Stimulated activated CD8-positive, alpha-beta memory T cell treated with anti-CD3 and anti-CD28 coated beads, Interleukin-7, amount 100 ng/mL, for 4 hours (primary cell): Measurements from ENCODE around the gene GATAD1.
"Not testable (repeated sequence)": the region's sequence is repeated elsewhere in the genome, so short reads cannot be mapped to it uniquely, and the experiment has no call there.

Source experiments
- DNase-seq, 2 donors: peaks; one replicate each; pipeline ENCODE4 v3.0.0-alpha.2; 2020; ENCODE audit warnings: low read depth in 2 of 2

Gene GATAD1

DNA sequence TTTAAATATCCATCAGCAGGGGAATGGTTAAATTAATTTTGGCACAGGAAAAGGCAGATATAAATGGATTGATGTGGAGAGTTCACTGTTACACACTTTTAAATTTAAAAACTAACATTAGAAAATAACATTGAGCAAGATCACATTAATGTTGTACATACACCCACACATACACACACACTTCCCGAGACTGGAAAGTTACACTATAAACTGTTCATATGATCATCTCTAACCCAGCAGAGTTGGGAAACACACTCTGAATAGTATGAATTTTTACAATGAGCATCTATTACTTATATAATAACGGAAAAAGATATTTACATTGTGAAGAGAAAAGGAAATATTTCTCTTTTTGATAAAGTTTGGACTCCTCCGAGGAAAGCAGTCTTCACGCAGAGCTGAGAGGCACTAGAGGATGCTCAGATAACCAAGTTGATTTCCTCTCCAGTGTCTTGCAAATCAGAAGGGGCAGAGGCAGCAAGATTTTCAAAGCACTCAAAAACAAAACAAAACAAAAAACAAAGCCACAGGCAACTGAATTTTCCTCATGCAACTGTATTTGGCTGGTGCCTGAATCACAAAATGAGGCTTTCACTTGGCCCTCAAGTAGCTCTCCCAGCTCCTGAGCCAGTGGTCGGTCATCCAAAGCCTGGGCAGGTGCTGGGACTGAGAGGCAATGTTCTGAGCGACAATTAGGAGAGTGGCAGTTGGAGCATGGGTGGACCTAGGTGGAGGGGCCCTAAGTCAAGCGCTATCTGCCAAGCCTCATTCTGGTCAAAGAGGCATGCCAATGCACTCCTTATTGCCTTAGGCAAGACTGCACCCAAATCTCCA is 10.5 kb upstream of the GATAD1 start:
- no peak for DNase-seq

DNA sequence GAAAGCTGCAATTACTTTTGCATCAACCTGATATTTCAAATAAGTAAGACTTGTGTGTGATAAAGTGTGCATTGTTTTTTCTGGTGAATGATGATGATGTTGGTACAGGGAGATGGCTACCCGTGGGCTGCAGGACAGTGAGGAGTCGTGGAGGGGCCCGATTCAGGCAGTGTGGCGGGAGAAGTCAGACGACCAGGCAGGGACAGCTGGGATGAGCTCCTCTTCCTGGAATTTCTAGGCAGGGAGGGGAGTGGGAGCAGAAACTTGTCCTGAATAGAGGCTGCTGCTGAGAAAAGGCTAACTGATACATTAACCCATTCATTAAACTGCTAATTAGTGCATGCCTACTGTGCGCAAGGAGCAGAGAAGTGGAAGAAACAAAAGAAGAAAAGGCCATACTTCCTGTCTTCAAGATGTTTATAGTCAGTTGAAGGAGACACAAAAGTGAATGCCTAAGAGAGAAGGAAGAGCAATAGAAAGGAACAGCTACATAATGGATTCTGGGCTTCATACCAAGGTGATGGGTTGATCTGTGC is 9.3 kb upstream of the GATAD1 start:
- DNase-seq = no peak

DNA sequence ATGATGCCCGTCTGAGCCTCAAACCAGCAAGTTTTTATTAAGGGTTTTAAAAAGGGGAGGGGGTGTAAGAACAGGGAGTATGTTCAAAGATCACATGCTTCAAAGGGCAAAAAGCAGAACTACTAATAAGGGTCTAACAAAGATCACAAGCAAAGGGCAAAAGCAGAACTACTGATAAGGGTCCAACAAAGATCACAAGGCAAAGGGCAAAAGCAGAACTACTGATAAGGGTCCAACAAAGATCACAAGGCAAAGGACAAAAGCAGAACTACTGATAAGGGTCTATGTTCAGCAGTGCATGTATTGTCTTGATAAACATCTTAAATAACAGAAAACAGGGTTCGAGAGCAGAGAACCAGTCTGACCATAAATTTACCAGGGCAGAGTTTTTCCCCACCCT is 4.6 kb upstream of the GATAD1 start:
- not testable (repeated sequence) for DNase-seq

DNA sequence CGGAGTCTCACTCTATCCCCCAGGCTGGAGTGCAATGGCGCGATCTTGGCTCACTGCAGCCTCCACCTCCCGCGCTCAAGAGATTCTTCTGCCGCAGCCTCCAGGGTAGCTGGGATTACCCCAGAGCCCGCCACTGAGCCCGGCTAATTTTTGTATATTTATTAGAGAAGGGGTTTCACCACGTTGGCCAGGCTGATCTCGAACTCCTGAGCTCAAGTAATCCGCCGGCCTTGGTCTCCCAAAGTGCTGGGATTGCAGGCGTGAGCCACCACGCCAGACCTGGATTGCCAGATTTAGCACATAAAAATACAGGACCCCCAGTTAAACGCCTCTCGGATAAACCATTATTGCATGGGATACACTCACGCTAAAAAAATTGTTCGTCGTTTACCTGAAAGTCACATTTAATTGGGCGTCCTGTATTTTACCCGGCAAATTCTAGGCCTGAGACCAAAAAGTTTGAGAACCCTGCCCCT is 375 bp upstream of the GATAD1 start:
- no peak for DNase-seq

- DNase-seq = peak; percentile 21 to 28
Measured at GRCh38 chr7:92448205-92448747, 994 bp downstream of the GATAD1 start.

GRCh38 chr7:92451645-92452044 is 4.4 kb downstream of the GATAD1 start:
- no peak for DNase-seq

DNA sequence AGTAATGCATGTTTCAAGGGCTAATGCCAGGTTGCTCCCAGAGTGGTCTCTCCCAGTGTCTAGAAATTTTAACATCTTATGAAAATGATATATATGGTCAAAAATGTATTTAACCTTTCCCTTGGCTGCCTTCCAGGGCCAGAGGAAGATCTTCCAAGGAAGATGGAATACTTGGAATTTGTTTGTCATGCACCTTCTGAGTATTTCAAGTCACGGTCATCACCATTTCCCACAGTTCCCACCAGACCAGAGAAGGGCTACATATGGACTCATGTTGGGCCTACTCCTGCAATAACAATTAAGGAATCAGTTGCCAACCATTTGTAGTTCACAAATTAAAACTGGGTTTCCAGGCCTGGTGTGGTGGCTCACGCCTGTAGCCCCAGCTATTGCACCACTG is 9.0 kb downstream of the GATAD1 start:
- DNase-seq = no peak

GRCh38 chr7:92460109-92460508 is 12.8 kb downstream of the GATAD1 start:
- DNase-seq = no peak

- no peak for DNase-seq
Measured at GRCh38 chr7:92460510-92460909, 13.2 kb downstream of the GATAD1 start.

- DNase-seq = no peak
Measured at GRCh38 chr7:92461027-92462003, 14.0 kb downstream of the GATAD1 start.

- DNase-seq = no peak
Measured at GRCh38 chr7:92462560-92462959, 15.3 kb downstream of the GATAD1 start.

DNA sequence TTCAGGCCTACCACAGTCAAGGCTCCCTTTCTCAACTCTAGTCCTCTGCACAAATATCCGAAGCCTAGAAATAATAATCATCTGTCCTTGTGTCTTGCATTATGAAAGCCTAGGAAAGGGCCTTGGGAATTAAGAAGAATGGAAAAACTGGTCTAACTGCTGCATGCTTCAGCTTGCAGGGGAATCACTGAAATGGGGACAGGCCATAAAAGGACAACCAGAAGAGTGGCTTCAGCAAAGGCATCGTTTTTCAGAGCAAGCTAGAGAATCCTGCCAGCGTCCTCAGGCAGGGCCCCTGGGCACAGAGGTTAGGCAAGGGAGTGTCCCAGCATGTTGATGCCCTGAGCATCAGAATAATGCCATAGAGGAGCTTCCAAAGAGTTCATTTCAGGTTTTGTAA is 17.2 kb downstream of the GATAD1 start:
- no peak for DNase-seq

GRCh38 chr7:92466682-92467081 is 19.4 kb downstream of the GATAD1 start:
- DNase-seq = no peak

DNA sequence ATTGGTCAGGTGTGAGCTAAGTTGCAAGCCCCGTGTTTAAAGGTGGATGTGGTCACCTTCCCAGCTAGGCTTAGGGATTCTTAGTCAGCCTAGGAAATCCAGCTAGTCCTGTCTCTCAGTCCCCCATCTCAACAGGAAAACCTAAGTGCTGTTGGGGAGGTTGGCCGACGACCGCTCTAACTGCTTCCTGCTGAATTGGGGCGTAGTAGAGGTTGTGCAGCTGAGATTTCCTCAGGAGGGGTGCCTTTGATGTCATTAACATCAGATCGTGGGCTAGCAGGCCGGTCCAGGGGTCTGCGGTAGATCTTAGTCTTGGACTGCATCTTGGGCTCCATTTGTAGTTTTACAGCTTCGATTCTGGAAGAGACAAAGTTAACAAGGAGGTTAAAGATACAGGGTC is 21.3 kb downstream of the GATAD1 start:
- not testable (repeated sequence) for DNase-seq

- not testable (repeated sequence) for DNase-seq
Measured at GRCh38 chr7:92473989-92474388, 26.7 kb downstream of the GATAD1 start.

DNA sequence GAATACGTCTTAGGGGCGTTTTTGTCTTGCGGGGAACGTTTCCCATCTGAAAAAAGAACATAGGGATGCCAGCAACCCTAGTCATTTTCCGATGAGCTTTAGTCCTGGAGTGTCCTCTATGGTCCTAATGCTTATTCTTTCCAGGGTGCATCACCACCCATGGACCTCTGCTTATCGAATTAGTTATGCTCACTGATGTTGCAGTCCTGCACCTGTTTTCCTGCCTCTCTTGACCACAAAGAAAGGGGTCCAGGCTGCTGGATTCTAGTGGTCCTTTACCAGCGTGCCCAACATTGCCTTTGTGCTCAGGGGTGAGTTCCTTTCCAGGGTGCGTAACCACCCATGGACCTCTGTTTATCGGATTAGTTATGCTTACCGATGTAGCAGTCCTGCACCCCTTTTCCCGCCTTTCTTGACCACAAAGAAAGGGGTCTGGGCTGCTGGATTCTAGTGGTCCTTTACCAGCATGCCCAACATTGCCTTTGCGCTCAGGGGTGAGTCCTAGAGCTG is 28.0 kb downstream of the GATAD1 start:
- not testable (repeated sequence) for DNase-seq

DNA sequence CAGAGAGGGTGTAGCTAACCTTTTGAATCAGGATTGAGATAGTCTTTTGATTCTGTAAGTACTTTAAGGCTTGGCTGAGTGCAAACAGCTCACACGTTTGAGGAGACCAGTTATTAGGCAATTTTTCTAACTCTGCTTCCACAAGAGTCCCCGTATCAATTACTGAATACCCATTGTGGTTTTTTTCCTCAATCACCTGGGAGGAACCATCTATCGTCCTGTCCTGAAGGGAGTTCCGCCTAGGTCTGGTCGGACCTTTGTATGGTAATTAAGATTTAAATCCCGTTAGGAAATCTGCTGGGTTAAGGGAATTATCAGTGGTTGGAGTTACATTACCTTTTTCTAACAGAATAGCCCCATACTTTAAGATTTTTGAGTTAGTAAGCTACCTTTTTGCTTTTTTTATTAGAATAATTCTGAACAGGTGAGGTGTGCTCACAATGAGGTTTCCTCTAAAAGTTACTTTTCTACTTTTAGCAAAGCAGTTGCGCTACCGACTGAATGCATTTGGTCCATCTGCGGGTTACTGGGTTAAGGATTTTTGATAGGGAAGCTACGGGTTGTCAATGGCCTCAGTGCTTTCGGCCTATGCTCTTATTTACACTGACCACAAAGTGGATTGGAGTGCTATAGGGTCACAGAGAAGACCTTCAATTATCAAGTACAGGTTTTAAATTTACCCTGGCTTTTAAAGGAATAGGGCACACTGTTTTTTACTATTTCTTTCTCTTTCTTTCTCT is 28.7 kb downstream of the GATAD1 start:
- DNase-seq = not testable (repeated sequence)

GRCh38 chr7:92477681-92478080 is 30.4 kb downstream of the GATAD1 start, which contains the start of gene ERVW-1:
TSS of gene ERVW-1 (minus strand) at chr7:92477946. CDS start at chr7:92470381, 7,565 bp downstream.
- DNase-seq = not testable (repeated sequence)

GRCh38 chr7:92478095-92478494 is 30.8 kb downstream of the GATAD1 start:
- DNase-seq = no peak

DNA sequence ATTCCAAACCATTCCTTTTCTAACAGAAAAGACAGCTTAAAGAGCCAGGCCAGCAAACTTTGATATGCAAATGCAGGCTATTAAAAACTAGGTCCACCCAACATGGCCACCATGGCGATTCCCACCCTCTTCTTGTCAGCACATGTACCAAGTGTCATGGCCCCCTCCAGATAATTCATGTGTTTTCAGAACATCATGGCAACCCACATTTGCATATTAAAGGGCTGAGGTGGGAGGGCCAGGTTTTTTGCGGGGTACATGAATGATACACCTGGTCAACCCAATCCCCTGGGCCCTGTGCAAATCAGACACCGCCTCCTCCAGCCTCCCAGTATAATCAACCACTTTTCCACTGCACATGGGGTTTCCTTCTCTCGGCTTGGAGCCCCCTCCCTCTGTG is 31.4 kb downstream of the GATAD1 start:
- DNase-seq = no peak

DNA sequence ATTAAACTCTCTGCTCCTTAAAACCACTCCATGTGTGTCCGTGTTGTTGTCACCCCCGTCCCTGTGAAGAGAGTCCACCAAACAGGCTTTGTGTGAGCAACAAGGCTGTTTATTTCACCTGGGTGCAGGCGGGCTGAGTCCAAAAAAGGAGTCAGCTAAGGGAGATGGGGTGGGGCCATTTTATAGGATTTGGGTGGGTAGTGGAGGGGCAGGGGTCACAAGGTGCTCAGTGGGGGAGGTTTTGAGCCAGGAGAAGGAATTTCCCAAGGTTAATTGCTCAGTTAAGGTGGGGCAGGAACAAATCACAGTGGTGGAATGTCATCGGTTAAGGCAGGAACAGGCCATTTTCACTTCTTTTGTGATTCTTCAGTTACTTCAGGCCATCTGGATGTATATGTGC is 31.9 kb downstream of the GATAD1 start:
- DNase-seq = not testable (repeated sequence)
